Activated CD4-positive, CD25-positive, alpha-beta regulatory T cell treated with anti-CD3 and anti-CD28 coated beads, Interleukin-2, amount 50 U/mL, for 72 hours (primary cell): Measurements from ENCODE around the gene CHRNB1.

Experiments used
- DNase-seq: peaks from one replicate; pipeline ENCODE4 v3.0.0; 2021

Gene CHRNB1

GRCh38 chr17:7486181-7486580, 41.3 kb downstream of the CHRNB1 start:
- no peak for DNase-seq

GRCh38 chr17:7490144-7490543, 45.3 kb downstream of the CHRNB1 start:
- no peak for DNase-seq

- no peak for DNase-seq
Observed at GRCh38 chr17:7491583-7491982, 46.7 kb downstream of the CHRNB1 start.

- no peak for DNase-seq
Observed at GRCh38 chr17:7493941-7494340, 49.1 kb downstream of the CHRNB1 start.

- DNase-seq = no peak
Observed at GRCh38 chr17:7495906-7496434, 51.1 kb downstream of the CHRNB1 start.

- DNase-seq = no peak
Observed at GRCh38 chr17:7496470-7497183, 51.8 kb downstream of the CHRNB1 start.

- no peak for DNase-seq
Observed at GRCh38 chr17:7497228-7497627, 52.4 kb downstream of the CHRNB1 start.

- DNase-seq = no peak
Observed at GRCh38 chr17:7497636-7498035, 52.8 kb downstream of the CHRNB1 start.

- DNase-seq = no peak
Observed at GRCh38 chr17:7499161-7499560, 54.3 kb downstream of the CHRNB1 start.

GRCh38 chr17:7501729-7502128, 56.9 kb downstream of the CHRNB1 start:
- no peak for DNase-seq

GRCh38 chr17:7502171-7502847, 57.4 kb downstream of the CHRNB1 start:
- no peak for DNase-seq

- no peak for DNase-seq
Observed at GRCh38 chr17:7502987-7503386, 58.1 kb downstream of the CHRNB1 start.

- no peak for DNase-seq
Observed at GRCh38 chr17:7503521-7503920, 58.7 kb downstream of the CHRNB1 start.
